OCI-LY7 (cell line): ENCODE data around the gene AUNIP. TPM values are rescaled to one million over a fixed set of nuclear protein-coding genes. Genes with fewer than 3 reads are reported as not detected.

Experiments
- BruUV-seq: library from RNA; stranded (reverse); fragments of 400-500 nt; replicated peaks from 2 replicates; lab custom pipeline; 2021; lab: Mats Ljungman, UMichigan
- CTCF ChIA-PET: fragments of 300-600 bp; sonication (Branson Sonifier 250); formaldehyde crosslinking; loops from one replicate; lab custom pipeline; 2022; ENCODE audit warnings: antibody characterized with exemption; ENCODE audit not compliant: unreplicated experiment; lab: Charles Lee
- POLR2A ChIA-PET: fragments of 300-600 bp; sonication (Branson Sonifier 250); formaldehyde crosslinking; loops from one replicate; lab custom pipeline; 2022; ENCODE audit warnings: antibody characterized with exemption; lab: Charles Lee
- DNase-seq: peaks from one replicate; pipeline ENCODE4 v3.0.0-alpha.2; 2015; ENCODE audit warnings: low spot score
- H2AFZ ChIP-seq: fragments of 200-600 bp; sonication (generic), shearing (Covaris generic); 2 replicates; pipeline ENCODE4 v1.6.1; 2014; ENCODE audit warnings: mild to moderate bottlenecking, antibody characterized with exemption, low read length, moderate library complexity
- H3K27ac ChIP-seq: fragments of 200-600 bp; sonication (generic); 2 replicates; pipeline ENCODE4 v1.5.1; 2014; ENCODE audit warnings: mixed run types, low read depth, mild to moderate bottlenecking, moderate library complexity, low read length, inconsistent platforms; ENCODE audit not compliant: poor library complexity, severe bottlenecking
- H3K36me3 ChIP-seq: fragments of 200-600 bp; sonication (generic); 2 replicates; pipeline ENCODE4 v1.6.1; 2014; ENCODE audit warnings: mild to moderate bottlenecking, antibody characterized with exemption, low read length, moderate library complexity, mixed read lengths; ENCODE audit not compliant: insufficient read depth
- H3K4me1 ChIP-seq: fragments of 200-600 bp; sonication (generic); 2 replicates; pipeline ENCODE4 v1.5.1; 2014; ENCODE audit warnings: mild to moderate bottlenecking, low read length; ENCODE audit not compliant: insufficient read depth, poor library complexity, severe bottlenecking
- H3K4me2 ChIP-seq: fragments of 200-600 bp; sonication (generic); 2 replicates; pipeline ENCODE4 v1.6.1; 2014; ENCODE audit warnings: mild to moderate bottlenecking, low read length
- H3K4me3 ChIP-seq: fragments of 200-600 bp; sonication (generic); 2 replicates; pipeline ENCODE4 v1.5.1; 2014; ENCODE audit warnings: mild to moderate bottlenecking, low read depth, low read length; ENCODE audit not compliant: poor library complexity, severe bottlenecking
- H3K79me2 ChIP-seq: fragments of 200-600 bp; sonication (generic); 2 replicates; pipeline ENCODE4 v1.6.1; 2016; ENCODE audit warnings: low read depth, mild to moderate bottlenecking, low read length, moderate library complexity, mixed read lengths; ENCODE audit not compliant: insufficient read depth
- H3K9me2 ChIP-seq: fragments of 200-600 bp; sonication (generic); 2 replicates; pipeline ENCODE4 v1.6.1; 2016; ENCODE audit warnings: mild to moderate bottlenecking, low read length, mixed read lengths; ENCODE audit not compliant: insufficient read depth
- H3K9me3 ChIP-seq: fragments of 200-600 bp; sonication (generic); 2 replicates; pipeline ENCODE4 v1.6.1; 2014; ENCODE audit warnings: mild to moderate bottlenecking, mixed run types, low read length, mixed read lengths
- H4K20me1 ChIP-seq: fragments of 200-600 bp; sonication (generic); 2 replicates; pipeline ENCODE4 v1.6.1; 2014; ENCODE audit warnings: mild to moderate bottlenecking, antibody characterized with exemption, low read length, moderate library complexity, mixed read lengths; ENCODE audit not compliant: insufficient read depth
- EZH2phosphoT487 ChIP-seq: fragments of 200-600 bp; sonication (generic); IDR thresholded peaks from 2 replicates; pipeline ENCODE4 v1.6.1; 2018; ENCODE audit warnings: low read depth, borderline replicate concordance, mild to moderate bottlenecking, mixed run types, antibody characterized with exemption, low read length, moderate library complexity, mixed read lengths
- intact Hi-C: fragments of 100-400 bp; cut with micrococcal nuclease; formaldehyde crosslinking; loops from one replicate; pipeline ENCODE4 v1.10.0; 2022; ENCODE audit not compliant: unreplicated experiment
- total RNA-seq, 2 experiments: library from RNA; depleted of rRNA in 1 of 2; stranded (reverse); fragments of >200 nt in 1 of 2; shearing (Covaris generic) in 1 of 2; gene quantifications; 2 replicates each; pipeline ENCODE4 v1.2.3, GENCODE V29; 2014 to 2022
- TF ChIP-seq, protein P1 (sequence below): fragments of 200-600 bp; sonication (generic); conservative IDR thresholded peaks from 2 replicates; pipeline ENCODE4 v1.5.1; 2014; ENCODE audit warnings: mild to moderate bottlenecking, antibody characterized with exemption, low read length, moderate library complexity, mixed read lengths

AUNIP gene
- total RNA-seq, 2 experiments from 2014 or later: 15.1 to 21.5 TPM

DNA sequence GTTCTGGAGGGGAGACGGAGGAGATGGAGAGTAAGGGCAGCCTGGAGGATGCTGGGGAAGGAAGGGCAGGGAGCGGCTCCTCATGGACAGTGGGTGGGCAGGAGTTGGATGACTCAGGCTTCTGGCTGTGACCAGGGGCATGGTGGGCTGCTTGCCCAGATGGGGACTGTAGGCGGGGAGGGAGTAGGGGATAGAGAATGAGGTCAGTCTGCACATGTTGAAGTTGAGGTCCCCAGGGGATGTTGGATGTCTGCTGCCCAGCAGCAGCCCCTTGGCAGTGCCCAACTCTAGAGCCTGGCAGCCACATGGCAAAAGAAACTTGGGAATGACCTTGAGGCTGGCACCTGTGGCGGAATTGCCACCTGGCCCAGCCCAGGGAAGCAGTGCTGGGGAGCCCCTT, 52.8 kb downstream of the AUNIP start:
- TF ChIP-seq, protein P1, sequence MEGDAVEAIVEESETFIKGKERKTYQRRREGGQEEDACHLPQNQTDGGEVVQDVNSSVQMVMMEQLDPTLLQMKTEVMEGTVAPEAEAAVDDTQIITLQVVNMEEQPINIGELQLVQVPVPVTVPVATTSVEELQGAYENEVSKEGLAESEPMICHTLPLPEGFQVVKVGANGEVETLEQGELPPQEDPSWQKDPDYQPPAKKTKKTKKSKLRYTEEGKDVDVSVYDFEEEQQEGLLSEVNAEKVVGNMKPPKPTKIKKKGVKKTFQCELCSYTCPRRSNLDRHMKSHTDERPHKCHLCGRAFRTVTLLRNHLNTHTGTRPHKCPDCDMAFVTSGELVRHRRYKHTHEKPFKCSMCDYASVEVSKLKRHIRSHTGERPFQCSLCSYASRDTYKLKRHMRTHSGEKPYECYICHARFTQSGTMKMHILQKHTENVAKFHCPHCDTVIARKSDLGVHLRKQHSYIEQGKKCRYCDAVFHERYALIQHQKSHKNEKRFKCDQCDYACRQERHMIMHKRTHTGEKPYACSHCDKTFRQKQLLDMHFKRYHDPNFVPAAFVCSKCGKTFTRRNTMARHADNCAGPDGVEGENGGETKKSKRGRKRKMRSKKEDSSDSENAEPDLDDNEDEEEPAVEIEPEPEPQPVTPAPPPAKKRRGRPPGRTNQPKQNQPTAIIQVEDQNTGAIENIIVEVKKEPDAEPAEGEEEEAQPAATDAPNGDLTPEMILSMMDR: no peak
- Histone ChIP-seq H3K79me2 (no peaks in the 10 kb centered on the region), H3K4me2 (no peak overlapping the region), H2AFZ (no peak overlapping the region), H3K4me1 (peaks cover 35% of the 10 kb centered on the region), H3K9me2 (no peaks in the 10 kb centered on the region), H3K4me3 (no peak overlapping the region), H3K27ac (no peak overlapping the region), H4K20me1 (no peaks in the 10 kb centered on the region), H3K36me3 (no peaks in the 10 kb centered on the region), H3K9me3 (no peaks in the 10 kb centered on the region)
- ChIA-PET POLR2A (no interaction called here), CTCF (no interaction called here)
- intact Hi-C loops: no loop called here
- no peak for DNase-seq
- no TSS peak for BruUV-seq

DNA sequence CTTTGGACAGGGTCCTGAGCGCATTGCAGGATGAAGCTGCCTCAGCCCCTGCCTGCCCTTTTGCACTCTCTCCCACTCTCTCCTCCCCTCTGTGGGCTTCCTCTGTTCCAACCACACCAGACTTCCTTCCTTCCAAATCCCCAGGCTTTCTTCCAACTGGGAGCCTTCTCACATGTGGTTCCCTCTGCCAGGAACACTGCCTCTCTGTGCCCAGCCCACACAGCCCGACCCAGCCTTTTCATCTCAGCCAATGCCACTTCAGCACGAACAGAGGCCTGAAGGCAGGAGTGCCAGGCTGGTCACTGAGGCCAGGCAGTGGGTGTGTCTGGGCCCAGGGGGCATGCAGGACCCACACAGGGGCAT, 53.4 kb downstream of the AUNIP start:
- H3K4me3 ChIP-seq: no peak overlapping the region
- no peak overlapping the region for H3K27ac ChIP-seq
- H3K9me2 ChIP-seq: no peaks in the 10 kb centered on the region
- ChIA-PET POLR2A (no interaction called here), CTCF (no interaction called here)
- H3K36me3 ChIP-seq: no peaks in the 10 kb centered on the region
- TF ChIP-seq, protein P1: no peak
- TF ChIP-seq EZH2phosphoT487: no peak
- no peaks in the 10 kb centered on the region for H4K20me1 ChIP-seq
- H2AFZ ChIP-seq: no peak overlapping the region
- no peak overlapping the region for H3K4me2 ChIP-seq
- no peak for DNase-seq
- intact Hi-C loops: no loop called here
- peaks cover 33% of the 10 kb centered on the region for H3K4me1 ChIP-seq
- BruUV-seq: no TSS peak
- H3K9me3 ChIP-seq: no peaks in the 10 kb centered on the region
- H3K79me2 ChIP-seq: no peaks in the 10 kb centered on the region

DNA sequence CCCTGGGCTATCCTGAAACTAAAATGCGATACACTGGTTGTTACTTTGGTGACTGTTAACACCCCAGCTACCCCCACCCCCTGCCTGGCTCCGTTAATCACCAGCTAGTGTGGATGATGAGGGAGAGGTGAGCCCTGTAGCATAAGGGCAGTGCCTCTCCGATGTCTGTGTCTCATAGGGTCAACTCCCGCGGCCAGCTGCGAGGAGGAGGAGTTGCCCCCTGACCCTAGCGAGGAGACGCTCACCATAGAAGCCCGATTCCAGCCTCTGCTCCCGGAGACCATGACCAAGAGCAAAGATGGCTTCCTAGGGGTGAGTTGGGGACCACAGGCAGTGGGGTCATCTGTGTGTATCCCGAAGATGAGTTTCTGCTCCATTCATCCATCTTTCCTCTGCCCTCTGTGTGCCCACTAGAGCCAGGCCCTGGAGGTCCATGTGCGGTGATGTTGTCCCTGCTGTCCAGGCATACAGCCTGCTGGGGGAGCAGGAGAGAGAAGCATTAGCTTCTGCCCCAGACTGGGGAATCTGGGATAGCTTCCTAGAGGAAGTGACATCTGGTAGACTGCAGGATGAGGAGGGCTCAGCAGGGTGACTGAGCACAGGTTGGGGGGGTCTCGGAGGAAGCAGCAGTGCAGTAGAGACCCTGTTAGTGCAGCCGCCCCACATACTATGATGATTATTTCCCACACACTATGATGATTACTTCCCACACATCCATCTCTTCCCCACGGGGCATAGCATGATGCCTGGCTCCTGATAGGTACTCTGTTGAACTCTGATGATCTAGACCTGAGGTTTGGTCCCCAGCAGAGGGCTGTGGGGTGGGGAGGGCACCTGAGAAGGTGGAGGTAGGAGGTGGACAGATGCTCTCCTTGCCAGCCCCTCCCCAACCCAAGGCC, 54.0 kb downstream of the AUNIP start:
- Histone ChIP-seq H3K4me3 (no peak overlapping the region), H4K20me1 (no peaks in the 10 kb centered on the region), H3K9me2 (no peaks in the 10 kb centered on the region), H3K4me2 (no peak overlapping the region), H2AFZ (no peak overlapping the region), H3K36me3 (no peaks in the 10 kb centered on the region), H3K27ac (no peak overlapping the region), H3K79me2 (no peaks in the 10 kb centered on the region), H3K9me3 (no peaks in the 10 kb centered on the region), H3K4me1 (peaks cover 31% of the 10 kb centered on the region)
- BruUV-seq: no TSS peak
- TF ChIP-seq, protein P1: no peak
- TF ChIP-seq EZH2phosphoT487: no peak
- DNase-seq: no peak
- intact Hi-C loops: no loop called here
- ChIA-PET CTCF (no interaction called here), POLR2A (interaction anchor here (0.6 kb wide), 1 partner anchor 166 kb away, joined by 3 read pairs; no protein-coding TSS in a partner anchor)
